Suprapubic skin (tissue), 3 donors: ENCODE data around the gene F3.
A peak's percentile ranks its signal among the peaks of the same experiment; 100 is the strongest.

Experiments
- CTCF ChIP-seq, 2 donors: fragments of 200-600 bp in 1 of 2; fragments of 450-650 bp in 1 of 2; sonication (generic) in 1 of 2; IDR thresholded peaks; one replicate each; pipeline ENCODE4 v1.5.1; 2016 to 2019; ENCODE audit warnings: antibody characterized with exemption in 2 of 2, mild to moderate bottlenecking in 1 of 2, moderate library complexity in 1 of 2
- POLR2AphosphoS5 ChIP-seq, 3 donors: sonication (generic); formaldehyde crosslinking; IDR thresholded peaks; one replicate each; pipeline ENCODE4 v1.6.1; 2017; ENCODE audit warnings: antibody characterized with exemption in 3 of 3

- TF ChIP-seq CTCF (IDR thresholded peaks at IDR 0.05) (peak; percentile 74 to 77), POLR2AphosphoS5 (IDR thresholded peaks at IDR 0.05) (no peak)
Observed at GRCh38 chr1:94481473-94481933, 60.1 kb downstream of the F3 start.
